HG02870 (cell line): ENCODE measurements around the gene LHFPL6.
"Not testable (repeated sequence)": the region's sequence is repeated elsewhere in the genome, so short reads cannot be mapped to it uniquely, and the experiment has no call there.

Experiments
- ATAC-seq: cut with Tn5 transposase; IDR thresholded peaks from one replicate; pipeline ENCODE4 v1.9.1; 2021; ENCODE audit warnings: mild to moderate bottlenecking, moderate library complexity; ENCODE audit not compliant: unreplicated experiment

Gene LHFPL6

DNA sequence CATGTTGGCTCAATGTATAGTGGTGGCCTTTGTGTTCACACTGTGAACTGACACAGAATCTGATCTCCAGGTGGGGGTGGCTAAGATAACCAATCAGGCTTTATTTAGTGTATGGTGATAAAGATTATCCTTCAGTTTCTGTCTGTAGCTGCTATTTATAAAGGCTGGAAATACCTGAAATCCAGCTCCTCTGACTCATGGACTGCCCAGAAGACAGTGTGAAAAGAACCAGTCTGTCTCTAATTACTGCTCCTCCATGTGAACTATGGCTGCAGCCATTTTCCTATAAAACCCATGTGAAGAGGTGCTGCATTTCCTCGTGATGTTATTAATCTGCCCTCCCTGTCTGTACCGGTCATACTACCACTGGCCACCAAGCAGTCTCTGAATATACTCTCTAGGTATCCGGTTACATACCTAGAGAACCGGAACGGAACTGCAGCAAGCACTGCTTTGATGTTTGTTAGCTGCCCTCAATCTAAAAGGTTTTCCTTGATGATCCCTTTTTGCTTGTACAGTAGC lies 238.0 kb downstream of the LHFPL6 start:
- no peak for ATAC-seq

GRCh38 chr13:39363382-39363772 lies 239.6 kb downstream of the LHFPL6 start:
- ATAC-seq: no peak

DNA sequence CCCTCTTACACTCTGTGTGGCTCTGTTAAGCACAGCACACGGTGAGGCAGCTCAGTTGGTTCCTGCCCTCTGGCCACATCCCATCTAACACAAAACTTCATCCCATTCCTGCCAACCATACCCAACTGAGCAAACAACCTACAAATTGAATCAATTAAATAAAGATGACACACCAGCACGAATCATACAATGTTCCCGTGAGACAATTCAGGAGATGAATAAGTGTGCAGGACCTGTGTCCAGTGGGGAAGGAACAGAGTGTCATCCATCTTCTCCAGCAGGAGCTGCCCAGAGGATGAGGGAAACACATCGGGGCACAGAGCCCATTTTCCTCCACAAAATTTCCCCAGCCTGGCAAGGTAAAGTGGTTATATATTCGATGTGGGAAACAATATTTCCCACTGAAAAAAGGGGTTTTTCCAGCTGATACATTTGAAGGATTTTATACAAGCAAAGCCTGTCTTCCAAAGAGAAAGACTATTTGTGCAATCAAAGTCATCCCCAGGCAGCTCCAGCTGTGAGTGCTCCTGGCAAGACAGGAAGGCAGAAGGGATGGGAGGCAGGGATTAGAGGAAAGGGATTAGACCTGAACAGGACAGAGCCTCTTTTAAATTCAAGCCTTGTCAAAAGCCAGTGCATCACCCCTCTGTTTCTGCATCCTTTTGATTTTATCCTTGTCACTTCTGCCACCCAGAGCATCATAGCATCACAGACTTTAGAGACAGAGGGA lies 240.2 kb downstream of the LHFPL6 start:
- no peak for ATAC-seq

DNA sequence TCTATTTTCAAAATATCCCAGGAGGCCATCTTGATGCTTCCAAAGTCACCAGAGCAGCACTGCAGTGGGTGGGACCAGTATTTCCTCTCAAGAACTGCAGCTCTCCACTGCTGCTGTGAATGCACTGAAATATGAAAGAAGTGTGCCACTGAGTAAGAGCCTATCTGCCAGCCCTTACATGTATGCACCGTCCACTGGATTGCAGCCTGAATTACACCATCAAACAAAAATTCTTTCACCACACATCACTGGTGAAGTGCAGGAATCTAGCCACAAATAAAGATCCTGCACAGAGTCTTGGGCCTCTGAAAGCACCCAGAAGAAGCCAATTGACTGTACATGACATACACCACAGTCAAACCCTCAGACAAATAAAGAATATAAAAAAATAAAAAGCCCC lies 249.0 kb downstream of the LHFPL6 start:
- ATAC-seq: no peak

DNA sequence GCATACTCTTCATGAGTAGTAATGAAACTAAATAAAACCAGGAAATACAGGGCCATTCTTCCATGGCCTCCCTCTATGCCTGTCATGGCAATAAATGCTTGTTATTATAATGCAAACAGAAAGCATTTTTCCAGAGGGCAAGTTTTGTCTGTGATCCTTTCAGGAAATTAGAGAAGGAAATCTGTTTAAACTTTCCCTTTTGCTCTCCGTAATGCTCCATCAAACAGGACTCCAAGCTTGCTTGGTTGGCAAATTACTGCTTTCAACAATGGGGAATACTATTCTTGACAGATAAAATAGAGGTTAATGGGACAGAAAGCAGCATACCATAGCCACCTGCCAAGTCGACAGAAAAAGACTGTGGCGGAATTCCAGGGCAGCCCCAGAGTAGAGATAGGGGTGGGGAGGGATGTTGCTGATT lies 252.5 kb downstream of the LHFPL6 start:
- no peak for ATAC-seq

DNA sequence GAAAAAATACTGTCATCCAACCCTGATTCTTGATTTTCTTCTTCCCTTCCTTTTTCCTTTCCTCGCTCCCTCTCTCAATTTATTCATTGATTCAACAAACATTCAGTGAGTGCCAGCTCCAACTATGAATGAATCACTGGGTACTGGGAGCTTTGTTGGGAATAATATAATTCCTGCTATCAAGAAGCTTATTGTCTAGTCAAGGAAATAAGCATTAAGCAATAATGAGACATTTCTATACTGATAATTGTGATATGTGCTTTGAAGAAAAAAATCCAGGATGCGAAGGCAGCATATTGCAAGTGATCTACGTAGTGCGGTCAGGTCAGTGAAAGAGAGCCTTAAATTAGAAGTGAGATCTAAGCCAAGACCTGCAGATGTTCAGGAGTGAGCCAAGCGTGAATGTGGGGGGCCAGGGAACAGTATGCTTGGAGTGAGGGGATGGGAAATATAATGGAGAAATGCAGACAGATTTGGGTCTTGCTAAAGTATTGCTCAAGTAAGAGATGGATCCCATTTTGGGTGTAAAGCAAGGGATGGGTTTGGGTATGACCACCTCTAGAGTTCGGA lies 253.5 kb downstream of the LHFPL6 start:
- no peak for ATAC-seq

GRCh38 chr13:39347926-39348901 lies 254.8 kb downstream of the LHFPL6 start:
- no peak for ATAC-seq

DNA sequence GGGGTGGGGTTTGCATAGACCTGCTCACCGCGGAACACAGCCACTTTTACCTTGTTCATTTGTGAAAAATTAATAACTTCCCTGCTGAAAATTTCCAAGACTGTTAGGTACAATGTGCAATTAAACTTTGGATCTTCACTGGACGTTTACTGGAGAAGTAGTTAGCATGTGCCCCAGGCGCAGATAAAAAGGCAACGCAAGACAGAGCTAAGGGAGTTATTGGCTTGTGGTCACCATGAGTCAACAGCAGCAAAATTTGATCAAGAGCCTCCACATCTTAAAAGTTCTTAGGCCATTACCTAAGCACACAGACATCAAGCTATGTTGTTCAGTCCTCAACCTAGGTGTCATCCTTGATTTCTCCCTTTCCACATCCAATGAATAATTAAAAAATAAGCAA lies 257.0 kb downstream of the LHFPL6 start:
- ATAC-seq: no peak

DNA sequence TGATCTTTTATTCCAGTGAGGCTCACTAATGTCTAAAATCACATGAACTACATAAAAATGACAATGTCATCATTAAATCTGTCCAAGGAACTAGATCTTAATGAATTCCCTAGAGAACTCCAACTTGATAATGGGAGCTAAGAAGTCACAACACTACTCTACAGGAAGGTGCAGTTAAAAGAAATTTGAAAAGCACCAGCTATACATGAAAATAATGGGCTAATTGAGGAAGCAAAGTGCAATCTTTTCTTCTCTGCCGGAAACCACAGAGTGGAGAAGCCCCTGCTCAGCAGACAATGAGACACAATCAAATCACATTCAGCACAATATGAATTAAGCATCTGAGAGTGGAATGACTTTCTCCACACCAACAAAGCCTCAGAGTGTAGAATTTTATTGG lies 261.7 kb downstream of the LHFPL6 start:
- ATAC-seq: no peak

- ATAC-seq: not testable (repeated sequence)
These were observed 264.9 kb downstream of the LHFPL6 start for GRCh38 chr13:39338114-39338513.

GRCh38 chr13:39336937-39337336 lies 266.1 kb downstream of the LHFPL6 start:
- ATAC-seq: no peak

GRCh38 chr13:39336207-39336606 lies 266.8 kb downstream of the LHFPL6 start:
- no peak for ATAC-seq

DNA sequence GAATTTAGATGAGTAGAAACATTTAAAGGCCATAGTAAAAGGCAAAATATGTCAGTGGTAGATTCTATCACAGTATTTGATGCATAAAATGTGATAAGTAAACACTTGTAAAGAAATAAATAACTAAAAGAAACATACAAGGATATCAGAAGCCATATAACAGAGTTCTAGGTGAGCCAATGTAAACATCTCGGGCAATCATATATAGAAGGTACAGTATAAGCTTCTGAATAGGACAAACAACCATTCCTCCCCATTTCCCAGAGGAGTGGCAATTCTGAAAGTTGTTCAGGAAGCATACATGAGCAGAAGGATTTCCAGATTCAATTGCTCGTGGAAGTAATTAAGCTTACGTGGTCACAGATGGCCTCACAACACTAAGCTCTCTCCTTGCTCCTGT lies 267.3 kb downstream of the LHFPL6 start:
- no peak for ATAC-seq

DNA sequence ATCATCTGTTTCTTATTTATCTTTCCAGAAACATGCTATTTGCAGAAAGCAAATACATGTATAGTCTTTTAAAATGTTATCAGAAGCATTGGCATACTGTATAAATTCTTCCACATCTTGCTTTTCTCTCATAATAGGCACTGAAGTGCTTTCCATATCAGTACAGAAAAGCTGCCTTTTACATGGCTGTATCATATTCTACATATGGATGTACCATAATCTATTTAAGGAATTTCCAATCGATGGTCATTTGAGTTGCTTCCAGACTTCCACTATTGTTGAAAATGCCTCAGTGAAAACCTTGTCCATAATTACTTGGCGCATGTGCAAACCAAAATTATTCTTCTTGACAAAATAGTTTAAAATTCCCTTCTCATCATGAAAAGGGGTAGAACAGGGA lies 272.5 kb downstream of the LHFPL6 start:
- no peak for ATAC-seq

DNA sequence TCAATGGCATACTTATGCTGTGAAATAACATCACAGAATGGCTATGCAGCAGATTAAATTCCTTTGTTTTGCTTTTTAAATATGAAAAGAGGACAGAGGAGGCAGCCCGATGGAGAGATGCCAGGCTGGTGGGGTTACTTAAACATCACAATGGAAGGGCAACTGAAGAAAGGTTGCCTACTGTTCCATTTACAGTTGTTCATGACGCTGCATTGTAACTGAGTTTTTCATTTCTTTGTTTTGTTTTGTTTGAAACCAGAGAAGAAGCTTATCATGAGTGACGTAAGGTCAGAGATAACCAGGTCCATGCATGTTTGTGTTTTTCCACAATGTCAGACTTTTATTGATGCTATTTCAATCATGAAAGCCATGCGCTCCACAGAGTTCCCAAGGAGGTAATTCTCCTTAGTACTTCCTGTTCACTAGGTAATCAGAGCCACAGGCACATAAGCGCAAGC lies 273.8 kb downstream of the LHFPL6 start:
- ATAC-seq: no peak

GRCh38 chr13:39327172-39327479 lies 275.9 kb downstream of the LHFPL6 start:
- no peak for ATAC-seq

- ATAC-seq: no peak
These were observed 276.4 kb downstream of the LHFPL6 start for GRCh38 chr13:39326469-39327171.

DNA sequence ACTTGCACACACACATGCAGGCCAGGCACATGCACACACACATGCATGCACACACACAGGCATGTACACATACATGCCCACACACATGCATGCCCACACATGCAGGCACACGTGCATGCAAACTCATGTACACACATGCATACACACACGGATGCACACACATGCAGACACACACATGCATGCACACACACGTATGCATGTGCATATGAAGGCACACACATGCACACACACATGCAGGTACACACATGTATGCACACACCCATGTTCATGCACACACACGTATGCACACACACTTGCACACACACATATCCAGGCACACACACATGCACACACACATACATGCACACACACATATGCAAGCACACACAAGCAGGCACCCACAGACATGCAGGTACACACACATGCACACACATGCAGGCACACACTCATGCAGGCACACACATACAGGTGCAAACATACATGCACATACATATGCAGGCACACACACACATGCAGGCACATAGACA lies 278.1 kb downstream of the LHFPL6 start:
- no peak for ATAC-seq

- ATAC-seq: no peak
These were observed 280.0 kb downstream of the LHFPL6 start for GRCh38 chr13:39322836-39323585.

DNA sequence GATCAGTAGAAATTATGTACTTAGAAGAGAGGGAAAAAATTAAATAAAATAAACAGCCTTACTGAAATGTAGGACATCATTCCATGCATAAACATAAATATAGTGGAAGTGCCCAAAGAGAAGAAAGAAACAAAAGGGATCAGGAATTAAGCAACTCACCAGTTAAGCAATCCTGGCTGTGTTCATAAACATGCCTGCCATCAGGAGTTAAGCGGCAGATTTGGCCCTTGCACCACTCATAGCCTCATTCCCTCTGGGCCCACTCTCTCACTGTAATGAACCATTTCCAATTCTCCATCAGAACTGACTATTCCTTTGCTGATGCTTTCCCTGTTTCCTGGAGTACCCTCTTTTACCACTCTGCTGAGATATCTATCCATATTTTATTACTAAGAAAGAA lies 281.4 kb downstream of the LHFPL6 start:
- ATAC-seq: no peak
